Tibial nerve (tissue), 4 donors: ENCODE results near the gene TBC1D20.

Experiments
- CTCF ChIP-seq, 5 experiments: fragments of 200-600 bp in 3 of 5; fragments of 450-650 bp in 2 of 5; sonication (generic) in 3 of 5; IDR thresholded peaks; one replicate each; pipeline ENCODE4 v1.5.1; 2016 to 2019; ENCODE audit warnings: antibody characterized with exemption in 5 of 5, mild to moderate bottlenecking in 3 of 5, moderate library complexity in 2 of 5
- EP300 ChIP-seq, 2 donors: sonication (generic); formaldehyde crosslinking; IDR thresholded peaks; one replicate each; pipeline ENCODE4 v1.6.1; 2017; ENCODE audit warnings: antibody characterized with exemption in 2 of 2, mild to moderate bottlenecking in 1 of 2
- POLR2A ChIP-seq, 2 donors: fragments of 450-650 bp; IDR thresholded peaks; one replicate each; pipeline ENCODE4 v1.6.1; 2017; ENCODE audit warnings: antibody characterized with exemption in 2 of 2, mild to moderate bottlenecking in 2 of 2, moderate library complexity in 2 of 2

- TF ChIP-seq CTCF (IDR thresholded peaks at IDR 0.05) (no peak), EP300 (IDR thresholded peaks at IDR 0.05) (no peak), POLR2A (IDR thresholded peaks at IDR 0.05) (no peak)
These were observed 64.7 kb downstream of the TBC1D20 start for GRCh38 chr20:397432-398237.
